ENCODE results near the gene ALDH16A1. TPM values are rescaled to one million over a fixed set of nuclear protein-coding genes. Genes with fewer than 3 reads are reported as not detected.

Gene ALDH16A1
- total and polyA plus RNA-seq, 2 donors (not counting 3 experiments of a cell fraction or from before 2014, with no cell fraction given): 27.6 to 33.2 TPM

DNA sequence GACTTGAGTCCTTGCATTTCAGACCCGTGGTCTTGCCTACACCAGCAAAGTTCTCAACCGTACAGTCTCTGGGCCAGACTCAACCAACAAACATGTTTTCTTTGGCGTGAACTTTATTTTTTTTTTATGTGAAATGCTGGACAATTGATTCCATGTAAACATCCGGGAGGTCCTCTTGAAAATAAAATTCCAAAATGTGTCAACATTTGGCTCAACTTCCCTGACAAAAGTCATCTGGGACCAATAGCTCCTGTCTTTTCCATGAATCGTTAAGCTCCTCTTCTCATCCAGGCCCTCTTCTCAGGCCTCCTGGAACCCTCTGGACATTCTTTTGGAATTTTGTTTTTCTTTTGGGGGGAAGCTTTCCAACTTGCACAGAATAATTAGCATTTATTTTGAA lies 2.7 kb downstream of the ALDH16A1 start:
- Histone ChIP-seq H3K4me2 (ENCODE audit: insufficient read depth, low read length) (no peak overlapping the region), H4K20me1 (replicated peaks; ENCODE audit: control insufficient read depth, extremely low read depth, insufficient read depth, low read length) (no peaks in the 10 kb centered on the region), H3K9me3 (replicated peaks; ENCODE audit: control insufficient read depth, insufficient read depth, low read length) (no peaks in the 10 kb centered on the region), H2AFZ (ENCODE audit: low read depth, low read length) (no peak overlapping the region), H3K4me3 (replicated peaks in 1 of 3; ENCODE audit: insufficient read depth in 1 of 3, low read depth in 1 of 3, low read length in 3 of 3) (no peak overlapping the region), H3K9me1 (replicated peaks; ENCODE audit: control insufficient read depth, extremely low read depth, insufficient read depth, low read length) (no peaks in the 10 kb centered on the region), H3K36me3 (ENCODE audit: control insufficient read depth in 2 of 2, extremely low read depth in 1 of 2, insufficient read depth in 2 of 2, low read length in 2 of 2) (no peaks in the 10 kb centered on the region), H3K79me2 (ENCODE audit: control insufficient read depth, insufficient read depth, low read length) (peaks cover 5% of the 10 kb centered on the region), H3K9ac (replicated peaks; ENCODE audit: extremely low read depth, insufficient read depth, low read length) (no peak overlapping the region), H3K4me1 (ENCODE audit: control insufficient read depth, extremely low read depth, insufficient read depth, low read length) (peaks cover 7% of the 10 kb centered on the region), H3K27ac (ENCODE audit: insufficient read depth, low read depth, low read length) (no peak overlapping the region), H3K27me3 (ENCODE audit: control insufficient read depth in 2 of 2, insufficient read depth in 2 of 2, low read length in 2 of 2) (no peaks in the 10 kb centered on the region)
- no TSS peak for BruUV-seq (replicated peaks)
- intact Hi-C loops (cut with micrococcal nuclease) (no loop called here), dilution Hi-C loops (cut with MboI; ENCODE audit: extremely low pct_ligation_motif_present, low sequenced_read_pairs) (no loop called here)
- TF ChIP-seq FOS (IDR thresholded peaks at IDR 0.05; ENCODE audit: borderline replicate concordance, insufficient read depth, low read length) (no peak), MYC (IDR thresholded peaks at IDR 0.05; ENCODE audit: low read depth, low read length) (no peak), POLR2AphosphoS5 (IDR thresholded peaks at IDR 0.05; ENCODE audit: insufficient read depth, low read depth, low read length) (no peak), JUN (IDR thresholded peaks at IDR 0.05; ENCODE audit: borderline replicate concordance, insufficient read depth, insufficient read length, low read depth) (no peak), GATA2 (IDR thresholded peaks at IDR 0.05; ENCODE audit: insufficient read depth, insufficient read length, low read depth, low read length) (no peak), EZH2 (IDR thresholded peaks at IDR 0.05; ENCODE audit: borderline replicate concordance, low read depth, low read length, severe bottlenecking) (no peak)
- TF ChIP-seq, protein P1, sequence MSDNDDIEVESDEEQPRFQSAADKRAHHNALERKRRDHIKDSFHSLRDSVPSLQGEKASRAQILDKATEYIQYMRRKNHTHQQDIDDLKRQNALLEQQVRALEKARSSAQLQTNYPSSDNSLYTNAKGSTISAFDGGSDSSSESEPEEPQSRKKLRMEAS (IDR thresholded peaks at IDR 0.05; ENCODE audit: insufficient read depth, insufficient read length): no peak
- POLR2A ChIA-PET: no interaction called here
- FAIRE-seq (no peak), DNase-seq (ENCODE audit: low read depth, low spot score) (no peak)
- CTCF ChIA-PET: interaction anchor here (1.5 kb wide), 1 partner anchor 18 kb away, joined by 5 read pairs; the partner anchor contains the start of gene FLT3LG

DNA sequence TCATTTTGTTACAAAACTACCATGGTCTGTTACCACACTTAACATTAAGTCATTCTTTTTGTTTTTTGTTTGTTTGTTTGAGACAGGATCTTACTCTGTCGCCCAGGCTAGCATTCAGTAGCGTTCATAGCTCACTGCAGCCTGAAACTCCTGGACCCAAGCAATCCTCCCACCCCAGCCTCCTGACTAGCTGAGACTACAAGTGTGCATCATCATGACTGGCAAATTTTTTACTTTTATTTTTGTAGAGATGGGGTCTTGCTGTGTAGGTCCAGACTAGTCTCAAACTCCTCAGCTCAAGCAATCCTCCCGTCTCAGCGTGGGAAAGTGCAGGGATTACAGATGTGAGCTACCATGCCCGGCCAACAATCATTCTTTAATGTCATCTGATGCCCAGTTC lies 3.3 kb downstream of the ALDH16A1 start:
- no peaks in the 10 kb centered on the region for H3K9me3 ChIP-seq (replicated peaks; ENCODE audit: control insufficient read depth, insufficient read depth, low read length)
- CTCF ChIA-PET: interaction anchor here (1.5 kb wide), 1 partner anchor 17 kb away, joined by 5 read pairs; the partner anchor contains the start of gene FLT3LG
- H3K36me3 ChIP-seq (ENCODE audit: control insufficient read depth in 2 of 2, extremely low read depth in 1 of 2, insufficient read depth in 2 of 2, low read length in 2 of 2): no peaks in the 10 kb centered on the region
- peaks cover 3% of the 10 kb centered on the region for H3K79me2 ChIP-seq (ENCODE audit: control insufficient read depth, insufficient read depth, low read length)
- dilution Hi-C loops (cut with MboI; ENCODE audit: extremely low pct_ligation_motif_present, low sequenced_read_pairs) (no loop called here), intact Hi-C loops (cut with micrococcal nuclease) (no loop called here)
- no peak overlapping the region for H3K9ac ChIP-seq (replicated peaks; ENCODE audit: extremely low read depth, insufficient read depth, low read length)
- no peak overlapping the region for H3K4me2 ChIP-seq (ENCODE audit: insufficient read depth, low read length)
- peaks cover 6% of the 10 kb centered on the region for H3K4me1 ChIP-seq (ENCODE audit: control insufficient read depth, extremely low read depth, insufficient read depth, low read length)
- DNase-seq (ENCODE audit: low read depth, low spot score) (no peak), FAIRE-seq (no peak)
- no peaks in the 10 kb centered on the region for H3K9me1 ChIP-seq (replicated peaks; ENCODE audit: control insufficient read depth, extremely low read depth, insufficient read depth, low read length)
- TF ChIP-seq, protein P1 (IDR thresholded peaks at IDR 0.05; ENCODE audit: insufficient read depth, insufficient read length): no peak
- no peak for TF ChIP-seq MYC (IDR thresholded peaks at IDR 0.05; ENCODE audit: low read depth, low read length)
- TF ChIP-seq GATA2 (IDR thresholded peaks at IDR 0.05; ENCODE audit: insufficient read depth, insufficient read length, low read depth, low read length): no peak
- TF ChIP-seq POLR2AphosphoS5 (IDR thresholded peaks at IDR 0.05; ENCODE audit: insufficient read depth, low read depth, low read length): no peak
- TF ChIP-seq EZH2 (IDR thresholded peaks at IDR 0.05; ENCODE audit: borderline replicate concordance, low read depth, low read length, severe bottlenecking): no peak
- no peak for TF ChIP-seq JUN (IDR thresholded peaks at IDR 0.05; ENCODE audit: borderline replicate concordance, insufficient read depth, insufficient read length, low read depth)
- TF ChIP-seq, protein P2, sequence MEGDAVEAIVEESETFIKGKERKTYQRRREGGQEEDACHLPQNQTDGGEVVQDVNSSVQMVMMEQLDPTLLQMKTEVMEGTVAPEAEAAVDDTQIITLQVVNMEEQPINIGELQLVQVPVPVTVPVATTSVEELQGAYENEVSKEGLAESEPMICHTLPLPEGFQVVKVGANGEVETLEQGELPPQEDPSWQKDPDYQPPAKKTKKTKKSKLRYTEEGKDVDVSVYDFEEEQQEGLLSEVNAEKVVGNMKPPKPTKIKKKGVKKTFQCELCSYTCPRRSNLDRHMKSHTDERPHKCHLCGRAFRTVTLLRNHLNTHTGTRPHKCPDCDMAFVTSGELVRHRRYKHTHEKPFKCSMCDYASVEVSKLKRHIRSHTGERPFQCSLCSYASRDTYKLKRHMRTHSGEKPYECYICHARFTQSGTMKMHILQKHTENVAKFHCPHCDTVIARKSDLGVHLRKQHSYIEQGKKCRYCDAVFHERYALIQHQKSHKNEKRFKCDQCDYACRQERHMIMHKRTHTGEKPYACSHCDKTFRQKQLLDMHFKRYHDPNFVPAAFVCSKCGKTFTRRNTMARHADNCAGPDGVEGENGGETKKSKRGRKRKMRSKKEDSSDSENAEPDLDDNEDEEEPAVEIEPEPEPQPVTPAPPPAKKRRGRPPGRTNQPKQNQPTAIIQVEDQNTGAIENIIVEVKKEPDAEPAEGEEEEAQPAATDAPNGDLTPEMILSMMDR (IDR thresholded peaks at IDR 0.05; ENCODE audit: extremely low read depth in 1 of 2, insufficient read depth in 1 of 2, low read depth in 1 of 2, low read length in 2 of 2): no peak
- no peak for TF ChIP-seq POLR2A (IDR thresholded peaks at IDR 0.05; ENCODE audit: low read depth, low read length)
- no peak for TF ChIP-seq FOS (IDR thresholded peaks at IDR 0.05; ENCODE audit: borderline replicate concordance, insufficient read depth, low read length)
- no peak overlapping the region for H3K27ac ChIP-seq (ENCODE audit: insufficient read depth, low read depth, low read length)
- H3K4me3 ChIP-seq (replicated peaks in 1 of 3; ENCODE audit: insufficient read depth in 1 of 3, low read depth in 1 of 3, low read length in 3 of 3): no peak overlapping the region
- BruUV-seq (replicated peaks): no TSS peak
- H3K27me3 ChIP-seq (ENCODE audit: control insufficient read depth in 2 of 2, insufficient read depth in 2 of 2, low read length in 2 of 2): no peaks in the 10 kb centered on the region
- no peaks in the 10 kb centered on the region for H4K20me1 ChIP-seq (replicated peaks; ENCODE audit: control insufficient read depth, extremely low read depth, insufficient read depth, low read length)
- POLR2A ChIA-PET: no interaction called here
- H2AFZ ChIP-seq (ENCODE audit: low read depth, low read length): no peak overlapping the region
